ENCODE results near the gene C2CD4C.

DNA sequence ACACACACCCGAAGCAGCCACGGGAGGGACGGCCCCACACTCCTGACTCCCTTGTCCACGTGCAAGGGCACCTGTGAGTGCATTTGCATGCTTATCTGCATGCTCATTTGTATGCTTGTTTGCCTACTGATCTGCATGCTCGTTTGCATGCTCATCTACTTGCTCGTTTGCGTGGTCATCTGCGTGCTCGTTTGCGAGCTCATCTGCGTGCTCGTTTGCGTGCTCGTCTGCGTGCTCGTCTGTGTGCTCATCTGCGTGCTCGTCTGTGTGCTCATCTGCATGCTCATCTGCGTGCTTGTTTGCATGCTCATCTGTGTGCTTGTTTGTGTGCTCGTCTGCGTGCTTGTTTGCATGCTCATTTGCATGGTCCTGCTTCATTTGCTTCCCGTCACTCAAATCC lies 28.1 kb upstream of the C2CD4C start:
- TF ChIP-seq, protein P1, sequence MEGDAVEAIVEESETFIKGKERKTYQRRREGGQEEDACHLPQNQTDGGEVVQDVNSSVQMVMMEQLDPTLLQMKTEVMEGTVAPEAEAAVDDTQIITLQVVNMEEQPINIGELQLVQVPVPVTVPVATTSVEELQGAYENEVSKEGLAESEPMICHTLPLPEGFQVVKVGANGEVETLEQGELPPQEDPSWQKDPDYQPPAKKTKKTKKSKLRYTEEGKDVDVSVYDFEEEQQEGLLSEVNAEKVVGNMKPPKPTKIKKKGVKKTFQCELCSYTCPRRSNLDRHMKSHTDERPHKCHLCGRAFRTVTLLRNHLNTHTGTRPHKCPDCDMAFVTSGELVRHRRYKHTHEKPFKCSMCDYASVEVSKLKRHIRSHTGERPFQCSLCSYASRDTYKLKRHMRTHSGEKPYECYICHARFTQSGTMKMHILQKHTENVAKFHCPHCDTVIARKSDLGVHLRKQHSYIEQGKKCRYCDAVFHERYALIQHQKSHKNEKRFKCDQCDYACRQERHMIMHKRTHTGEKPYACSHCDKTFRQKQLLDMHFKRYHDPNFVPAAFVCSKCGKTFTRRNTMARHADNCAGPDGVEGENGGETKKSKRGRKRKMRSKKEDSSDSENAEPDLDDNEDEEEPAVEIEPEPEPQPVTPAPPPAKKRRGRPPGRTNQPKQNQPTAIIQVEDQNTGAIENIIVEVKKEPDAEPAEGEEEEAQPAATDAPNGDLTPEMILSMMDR (IDR thresholded peaks at IDR 0.05; ENCODE audit: extremely low read depth in 1 of 2, insufficient read depth in 1 of 2, low read depth in 1 of 2, low read length in 2 of 2) = no peak
- TF ChIP-seq GATA2 (IDR thresholded peaks at IDR 0.05; ENCODE audit: insufficient read depth, insufficient read length, low read depth, low read length) = no peak

All from endothelial cell of umbilical vein (primary cell).